ENCODE measurements around the gene BSND. TPM values are rescaled to one million over a fixed set of nuclear protein-coding genes. Genes with fewer than 3 reads are reported as not detected.

The BSND gene
- total RNA-seq, 1 experiment from 2014 or later, result not detected

DNA sequence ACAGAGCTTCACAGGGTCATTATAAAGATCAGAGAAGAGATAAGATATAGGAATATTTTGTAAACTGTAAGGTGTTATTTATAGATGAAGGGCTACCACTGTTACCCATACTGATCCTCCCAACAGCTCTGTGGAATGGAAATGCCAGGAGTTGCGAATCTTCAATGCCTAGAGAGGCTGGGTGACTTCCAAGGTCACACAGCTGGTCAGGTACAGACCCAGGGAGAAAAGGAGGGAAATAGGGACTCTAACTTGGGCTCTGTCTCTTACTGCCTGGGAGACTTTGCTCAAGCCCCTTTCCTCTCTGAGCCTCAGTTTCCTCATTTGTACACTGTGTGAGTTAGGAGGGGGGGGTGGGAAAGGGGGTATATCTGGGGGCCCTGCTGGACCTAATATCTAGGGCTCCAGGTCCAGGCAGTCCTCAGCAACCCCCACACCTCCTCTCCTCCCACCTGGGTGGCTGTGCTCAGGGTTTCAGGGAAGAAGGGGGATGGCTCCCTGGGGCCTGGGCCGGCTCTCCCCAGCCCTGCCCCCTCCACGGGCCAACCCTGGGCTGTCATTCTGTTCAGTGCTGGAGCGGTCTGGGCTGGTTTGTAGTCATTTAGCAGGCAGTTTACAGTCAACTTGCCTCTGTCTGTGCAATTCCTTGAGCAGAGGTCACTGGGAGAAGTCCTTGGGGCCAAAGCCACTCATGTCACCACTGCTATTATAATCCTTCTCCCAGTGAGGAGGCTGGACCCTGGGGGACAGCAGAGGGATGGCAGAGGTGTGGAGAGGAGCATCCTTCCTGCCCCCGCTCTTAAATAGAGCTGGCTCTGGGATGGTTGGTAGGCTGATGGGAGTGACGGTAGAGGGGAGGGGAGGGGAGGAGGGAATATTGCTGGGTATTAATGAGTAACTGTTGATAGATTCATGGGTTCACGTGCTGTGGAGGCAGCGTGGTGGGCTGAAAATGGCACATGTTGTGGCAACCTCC is 1.7 kb downstream of the BSND start:
- intact Hi-C loops (cut with micrococcal nuclease; ENCODE audit: unreplicated experiment), result no loop called here
- no peak for DNase-seq (ENCODE audit: low spot score)
- CTCF ChIA-PET, result interaction anchor here (0.6 kb wide), 1 partner anchor 56 kb away, joined by 3 read pairs; no protein-coding TSS in a partner anchor
- H3K27ac ChIP-seq (ENCODE audit: low read depth, low read length, poor library complexity, severe bottlenecking), result no peak overlapping the region
- BruUV-seq (replicated peaks), result no TSS peak
- POLR2A ChIA-PET (ENCODE audit: low non-redundant PET), result interaction anchor here (0.6 kb wide), 1 partner anchor 113 kb away, joined by 3 read pairs; the partner anchor contains the start of gene DHCR24
- TF ChIP-seq CTCF (conservative IDR thresholded peaks at IDR 0.05; ENCODE audit: low read depth, low read length) (no peak), EZH2 (IDR thresholded peaks at IDR 0.05; ENCODE audit: borderline replicate concordance, low read depth, low read length, poor library complexity, severe bottlenecking) (no peak)
- H3K4me3 ChIP-seq (ENCODE audit: low read depth, low read length, poor library complexity, severe bottlenecking), result no peak overlapping the region
- no peaks in the 10 kb centered on the region for H3K9me3 ChIP-seq (ENCODE audit: low read depth, low read length, poor library complexity, severe bottlenecking)
- H3K36me3 ChIP-seq (ENCODE audit: insufficient read depth, low read length, poor library complexity, severe bottlenecking), result no peaks in the 10 kb centered on the region
- peaks cover 3% of the 10 kb centered on the region for H3K4me1 ChIP-seq (ENCODE audit: insufficient read depth, low read length, poor library complexity, severe bottlenecking)
- H3K27me3 ChIP-seq (replicated peaks; ENCODE audit: insufficient read depth, low read depth, low read length, poor library complexity), result peaks cover 14% of the 10 kb centered on the region

DNA sequence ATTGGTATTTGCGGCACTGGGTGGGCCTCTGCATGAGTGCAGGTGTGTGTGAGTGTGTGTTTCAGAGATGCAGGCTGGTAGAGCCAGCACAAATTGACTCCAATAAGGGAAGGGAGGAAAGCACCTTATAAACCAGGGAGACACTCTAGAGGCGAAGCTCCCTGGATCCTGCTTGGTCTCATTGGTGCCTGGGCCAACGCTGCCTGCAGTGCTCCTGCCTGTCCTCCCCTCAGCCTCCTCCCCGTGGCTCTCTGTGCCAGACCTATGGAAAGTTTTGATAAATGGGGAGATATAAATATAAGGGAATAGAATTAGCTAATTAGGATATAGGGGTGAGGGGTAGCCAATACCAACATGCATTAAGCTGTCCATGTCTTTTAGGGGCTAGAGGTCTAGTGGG is 2.6 kb downstream of the BSND start:
- BruUV-seq (replicated peaks), result no TSS peak
- no peak for DNase-seq (ENCODE audit: low spot score)
- CTCF ChIA-PET, result no interaction called here
- intact Hi-C loops (cut with micrococcal nuclease; ENCODE audit: unreplicated experiment), result no loop called here
- POLR2A ChIA-PET (ENCODE audit: low non-redundant PET), result no interaction called here
- Histone ChIP-seq H3K27ac (ENCODE audit: low read depth, low read length, poor library complexity, severe bottlenecking) (no peak overlapping the region), H3K27me3 (replicated peaks; ENCODE audit: insufficient read depth, low read depth, low read length, poor library complexity) (peaks cover 14% of the 10 kb centered on the region), H3K4me1 (ENCODE audit: insufficient read depth, low read length, poor library complexity, severe bottlenecking) (no peaks in the 10 kb centered on the region), H3K9me3 (ENCODE audit: low read depth, low read length, poor library complexity, severe bottlenecking) (no peaks in the 10 kb centered on the region), H3K36me3 (ENCODE audit: insufficient read depth, low read length, poor library complexity, severe bottlenecking) (no peaks in the 10 kb centered on the region), H3K4me3 (ENCODE audit: low read depth, low read length, poor library complexity, severe bottlenecking) (no peak overlapping the region)
- no peak for TF ChIP-seq EZH2 (IDR thresholded peaks at IDR 0.05; ENCODE audit: borderline replicate concordance, low read depth, low read length, poor library complexity, severe bottlenecking)
- TF ChIP-seq CTCF (conservative IDR thresholded peaks at IDR 0.05; ENCODE audit: low read depth, low read length), result no peak

GRCh38 chr1:55002686-55003085 is 4.0 kb downstream of the BSND start:
- intact Hi-C loops (cut with micrococcal nuclease; ENCODE audit: unreplicated experiment), result no loop called here
- H3K4me3 ChIP-seq (ENCODE audit: low read depth, low read length, poor library complexity, severe bottlenecking), result no peak overlapping the region
- TF ChIP-seq EZH2 (IDR thresholded peaks at IDR 0.05; ENCODE audit: borderline replicate concordance, low read depth, low read length, poor library complexity, severe bottlenecking) (no peak), CTCF (conservative IDR thresholded peaks at IDR 0.05; ENCODE audit: low read depth, low read length) (no peak)
- peaks cover 3% of the 10 kb centered on the region for H3K27me3 ChIP-seq (replicated peaks; ENCODE audit: insufficient read depth, low read depth, low read length, poor library complexity)
- ChIA-PET POLR2A (ENCODE audit: low non-redundant PET) (no interaction called here), CTCF (no interaction called here)
- no TSS peak for BruUV-seq (replicated peaks)
- H3K27ac ChIP-seq (ENCODE audit: low read depth, low read length, poor library complexity, severe bottlenecking), result no peak overlapping the region
- no peaks in the 10 kb centered on the region for H3K4me1 ChIP-seq (ENCODE audit: insufficient read depth, low read length, poor library complexity, severe bottlenecking)
- DNase-seq (ENCODE audit: low spot score), result no peak
- H3K9me3 ChIP-seq (ENCODE audit: low read depth, low read length, poor library complexity, severe bottlenecking), result no peaks in the 10 kb centered on the region
- H3K36me3 ChIP-seq (ENCODE audit: insufficient read depth, low read length, poor library complexity, severe bottlenecking), result no peaks in the 10 kb centered on the region
